Measurements from ENCODE around the gene TBC1D2. TPM values are rescaled to one million over a fixed set of nuclear protein-coding genes. Genes with fewer than 3 reads are reported as not detected.
A peak's percentile ranks its signal among the peaks of the same experiment; 100 is the strongest.

TBC1D2 gene
- total and polyA plus RNA-seq, 2 of the 13 experiments (the other 11 are each of a cell fraction or from before 2014, with no cell fraction given): 2.0 to 2.8 TPM

- no peak for TF ChIP-seq ARID3A (IDR thresholded peaks at IDR 0.05; ENCODE audit: low read depth, low read length)
- TF ChIP-seq JDP2 (CRISPR knock-in tag; IDR thresholded peaks at IDR 0.05; ENCODE audit: borderline replicate concordance): no peak
Measured at GRCh38 chr9:98182889-98183599, 72.4 kb downstream of the TBC1D2 start (continued).

- Histone ChIP-seq H3K4me1 (ENCODE audit: insufficient read depth, low read length) (peaks cover 65% of the 10 kb centered on the region), H4K20me1 (ENCODE audit: insufficient read depth, low read length) (no peaks in the 10 kb centered on the region), H2AFZ (ENCODE audit: low read length) (no peak overlapping the region), H3K36me3 (replicated peaks in 1 of 2; ENCODE audit: control insufficient read depth in 1 of 2, insufficient read depth in 2 of 2, low read length in 2 of 2) (peaks cover 0 to 1% of the 10 kb centered on the region in 2 experiments; a peak in 1 of 5 replicates), H3K9me3 (ENCODE audit: low read length) (no peaks in the 10 kb centered on the region), H3K79me2 (ENCODE audit: insufficient read depth, low read length) (peaks cover 61% of the 10 kb centered on the region), H3K9ac (ENCODE audit: insufficient read depth, low read depth, low read length) (peak overlapping the region; percentile 61), H3K4me3 (replicated peaks in 1 of 3; ENCODE audit: insufficient read depth in 1 of 3, low read depth in 2 of 3, low read length in 3 of 3) (peak overlapping the region in 1 of 3 experiments; percentile 48; a peak in 1 of 6 replicates), H3K4me2 (ENCODE audit: low read depth, low read length) (peak overlapping the region; percentile 73), H3K27ac (ENCODE audit: extremely low read length, insufficient read depth, low read length) (peak overlapping the region; percentile 89), H3K27me3 (ENCODE audit: control insufficient read depth in 1 of 2, insufficient read depth in 2 of 2, low read length in 2 of 2) (no peaks in the 10 kb centered on the region)
- in situ Hi-C loops (cut with HindIII; ENCODE audit: extremely low pct_ligation_motif_present, low pct_unique_long_range_greater_than_20kb): no loop called here
- BruUV-seq (replicated peaks): no TSS peak
- ChIA-PET CTCF (ENCODE audit: low intra/inter-chr PET ratio, low total read pairs) (no interaction called here), POLR2A (interaction anchor here (0.9 to 1.9 kb wide), 7 partner anchors 8 to 124 kb away, joined by 3 to 16 read pairs (median 3); partner anchors contain the start of genes CORO2A and TRIM14)
- no peak for DNase-seq (ENCODE audit: low spot score)
- no peak for FAIRE-seq
- 36% methylated on average over 9 of the region's 9 CpGs for WGBS (ENCODE audit: low lambda C conversion rate)
- intact Hi-C loops (cut with micrococcal nuclease; ENCODE audit: unreplicated experiment): no loop called here
- ATAC-seq: peak; percentile 75
- TF ChIP-seq UBTF (CRISPR knock-in tag; IDR thresholded peaks at IDR 0.05) (no peak), ZNF430 (CRISPR knock-in tag; IDR thresholded peaks at IDR 0.05) (peak; percentile 25; the same call in 1 of the 2 replicates), ZMYM3 (CRISPR knock-in tag; IDR thresholded peaks at IDR 0.05) (peak; percentile 53; the same call in 1 of the 2 replicates), ZNF768 (CRISPR knock-in tag; IDR thresholded peaks at IDR 0.05) (peak; percentile 88; the same call in 1 of the 2 replicates), RCOR2 (CRISPR knock-in tag; IDR thresholded peaks at IDR 0.05) (0 out of 2 replicates have a peak, but pooled peaks have one; percentile 9), ZNF367 (CRISPR knock-in tag; IDR thresholded peaks at IDR 0.05; ENCODE audit: borderline replicate concordance) (no peak), ZMYM2 (CRISPR knock-in tag; IDR thresholded peaks at IDR 0.05) (peak; percentile 16; the same call in 1 of the 2 replicates), KDM1A (CRISPR knock-in tag; IDR thresholded peaks at IDR 0.05) (0 out of 2 replicates have a peak, but pooled peaks have one; percentile 26), CBX5 (CRISPR knock-in tag; IDR thresholded peaks at IDR 0.05; ENCODE audit: borderline replicate concordance) (no peak), ARID4A (CRISPR knock-in tag; IDR thresholded peaks at IDR 0.05; ENCODE audit: borderline replicate concordance) (0 out of 2 replicates have a peak, but pooled peaks have one; percentile 3)
Measured at GRCh38 chr9:98182069-98182820, 73.2 kb downstream of the TBC1D2 start.

Data from HepG2 (cell line).